ENCODE results near the gene FZR1.
"Not testable (repeated sequence)": the region's sequence is repeated elsewhere in the genome, so short reads cannot be mapped to it uniquely, and the experiment has no call there.

FZR1 gene

GRCh38 chr19:3494559-3494958, 11.6 kb upstream of the FZR1 start:
- DNase-seq (ENCODE audit: low read depth, low spot score): no peak

DNA sequence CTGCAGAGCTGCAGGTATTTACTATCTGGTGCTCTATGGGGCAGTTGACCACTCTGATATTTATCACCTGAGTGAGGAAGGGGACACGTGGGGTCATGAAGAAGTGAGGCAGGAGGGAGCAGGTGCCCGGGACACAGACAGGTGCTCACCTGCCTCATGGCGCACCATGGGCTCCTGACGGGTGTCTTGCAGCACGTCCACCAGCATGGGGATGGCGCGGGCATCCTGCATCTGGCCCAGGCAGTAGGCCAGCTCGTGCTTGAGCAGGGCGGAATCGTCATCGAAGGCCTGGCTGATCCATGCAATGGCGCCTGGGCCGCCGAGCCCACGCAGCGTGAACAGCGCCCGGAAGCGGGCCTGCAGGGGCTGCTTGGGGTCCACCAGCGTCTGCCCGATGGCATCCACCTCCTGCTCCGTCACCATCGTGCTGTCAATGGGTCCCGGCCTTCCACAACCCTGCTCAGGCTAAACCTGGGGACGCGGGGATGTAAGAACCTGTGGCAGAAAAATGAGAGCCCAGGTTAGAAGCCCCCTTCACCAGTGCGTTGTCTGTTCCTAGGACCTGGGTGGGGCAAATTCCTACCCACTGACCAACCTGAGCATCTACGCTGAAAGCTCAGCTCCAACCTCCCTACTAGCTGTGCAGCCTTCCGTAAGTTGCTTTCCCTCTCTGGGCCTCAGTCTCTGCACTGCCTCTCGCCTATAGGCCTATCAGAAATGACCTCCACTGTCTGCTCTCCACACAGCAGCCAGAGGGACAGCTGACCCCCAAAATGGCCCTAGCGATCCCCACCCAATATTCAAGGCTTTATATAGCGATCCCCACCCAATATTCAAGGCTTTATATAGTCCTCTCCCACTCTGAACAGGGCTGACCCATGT, 9.5 kb upstream of the FZR1 start:
- no peak for DNase-seq (ENCODE audit: low read depth, low spot score)

- no peak for DNase-seq (ENCODE audit: low read depth, low spot score)
These were observed 8.2 kb upstream of the FZR1 start for GRCh38 chr19:3497757-3498520.

DNA sequence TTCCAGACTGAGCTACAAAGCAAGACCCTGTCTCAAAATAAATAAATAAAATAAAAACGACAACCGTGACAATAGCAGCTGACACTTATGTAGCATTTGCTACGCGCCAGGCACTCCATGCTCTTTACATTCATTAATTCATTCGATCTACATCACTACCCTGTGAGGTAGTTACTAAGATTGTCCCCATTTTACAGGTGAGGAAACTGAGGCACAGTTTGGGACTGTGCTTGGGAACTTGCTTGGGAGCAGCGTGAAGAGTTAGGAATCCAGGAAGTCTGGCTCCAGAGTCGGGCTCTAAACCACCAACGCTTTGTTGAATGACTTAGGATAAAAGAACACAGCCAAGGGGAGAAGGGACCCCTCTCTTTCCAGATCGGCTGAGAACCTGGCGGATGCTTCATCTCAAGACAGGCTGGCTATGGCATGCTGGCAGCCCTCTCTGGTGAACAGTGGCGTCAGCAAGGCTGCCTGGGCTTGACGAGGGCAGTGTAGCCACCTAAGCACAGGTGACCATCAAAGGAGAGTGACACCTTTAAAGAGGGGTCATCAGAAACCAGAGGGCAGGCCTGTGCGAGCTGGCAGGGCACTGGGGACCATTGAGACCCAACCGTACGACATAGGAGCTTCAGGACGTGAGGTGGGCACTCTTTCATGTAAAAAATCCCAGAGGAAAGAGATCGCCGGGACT, 6.2 kb upstream of the FZR1 start:
- no peak for DNase-seq (ENCODE audit: low read depth, low spot score)

DNA sequence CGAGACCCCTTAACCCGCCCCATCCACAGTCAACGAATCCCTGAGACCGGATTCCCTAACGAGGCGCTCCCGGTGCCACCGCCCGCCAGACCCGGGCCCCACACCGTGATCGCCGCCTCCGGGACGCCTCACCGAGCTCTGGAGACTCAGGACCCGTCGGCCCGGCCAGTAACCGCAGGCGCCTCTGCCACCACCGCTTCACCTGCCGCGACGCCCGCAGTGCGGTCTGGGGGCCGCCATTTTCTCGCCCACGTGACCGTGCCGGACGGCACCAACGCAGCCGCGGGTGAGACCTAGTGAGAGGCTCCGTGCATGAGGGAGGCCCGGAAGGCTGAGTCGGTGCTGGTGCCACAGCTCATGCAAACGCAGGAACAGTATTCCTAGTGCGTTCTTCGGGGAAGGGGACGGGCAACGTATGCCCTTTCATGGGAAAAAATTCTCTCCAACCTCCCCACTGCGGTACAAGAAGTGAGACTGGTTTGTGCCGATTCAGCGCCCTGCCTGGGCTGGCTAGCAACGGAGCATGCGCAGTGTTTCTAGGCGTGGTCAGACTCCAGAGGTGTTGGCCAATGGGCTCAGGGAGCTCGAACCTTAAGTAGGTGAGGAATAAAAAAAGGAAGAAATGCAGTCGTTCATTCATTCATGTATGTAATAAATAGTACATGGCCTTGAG, 5.5 kb upstream of the FZR1 start, which contains the start of gene DOHH:
TSS of gene DOHH (minus strand) at position 246 of the 673 bp plus-strand sequence. CDS start 3,860 bp downstream, outside the sequence.
- peak; percentile 99 for DNase-seq (ENCODE audit: low read depth, low spot score)

DNA sequence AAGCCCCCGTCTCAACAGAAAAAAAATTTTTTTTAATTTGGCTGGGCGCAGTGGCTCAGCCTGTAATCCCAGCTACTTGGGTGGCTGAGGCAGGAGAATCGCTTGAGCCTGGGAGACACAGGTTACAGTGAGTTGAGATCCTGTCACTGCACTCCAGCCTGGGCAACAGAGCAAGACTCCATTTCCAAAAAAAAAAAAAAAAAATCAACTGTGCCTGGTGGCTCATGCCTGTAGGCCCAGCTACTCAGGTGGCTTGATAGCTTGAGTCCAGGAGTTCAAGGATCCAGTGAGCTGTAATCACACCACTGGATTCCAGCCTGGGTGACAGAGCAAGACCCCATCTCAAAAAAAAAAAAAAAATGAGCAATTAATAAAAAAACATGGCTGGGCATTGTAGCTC, 4.3 kb upstream of the FZR1 start:
- no peak for DNase-seq (ENCODE audit: low read depth, low spot score)

GRCh38 chr19:3503036-3503572, 3.0 kb upstream of the FZR1 start:
- DNase-seq (ENCODE audit: low read depth, low spot score): no peak

DNA sequence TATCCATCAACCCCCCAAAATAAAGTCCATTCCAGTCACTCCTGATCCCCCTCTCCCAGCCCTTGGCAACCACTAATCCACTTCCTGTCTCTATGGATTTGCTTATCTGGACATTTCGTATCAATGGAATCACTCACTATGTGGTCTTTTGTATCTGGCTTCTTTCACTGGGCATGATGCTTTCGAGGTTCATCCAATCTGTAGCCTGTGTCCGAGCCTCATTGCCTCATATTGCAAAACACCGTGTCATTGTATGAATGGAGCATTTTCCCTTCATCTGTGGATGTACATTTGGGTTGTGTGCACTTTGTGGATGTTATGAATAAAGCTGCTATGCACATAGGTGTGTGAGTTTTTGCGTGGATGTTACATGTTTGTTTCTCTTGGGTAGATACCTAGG, 1.4 kb upstream of the FZR1 start:
- DNase-seq (ENCODE audit: low read depth, low spot score): no peak

DNA sequence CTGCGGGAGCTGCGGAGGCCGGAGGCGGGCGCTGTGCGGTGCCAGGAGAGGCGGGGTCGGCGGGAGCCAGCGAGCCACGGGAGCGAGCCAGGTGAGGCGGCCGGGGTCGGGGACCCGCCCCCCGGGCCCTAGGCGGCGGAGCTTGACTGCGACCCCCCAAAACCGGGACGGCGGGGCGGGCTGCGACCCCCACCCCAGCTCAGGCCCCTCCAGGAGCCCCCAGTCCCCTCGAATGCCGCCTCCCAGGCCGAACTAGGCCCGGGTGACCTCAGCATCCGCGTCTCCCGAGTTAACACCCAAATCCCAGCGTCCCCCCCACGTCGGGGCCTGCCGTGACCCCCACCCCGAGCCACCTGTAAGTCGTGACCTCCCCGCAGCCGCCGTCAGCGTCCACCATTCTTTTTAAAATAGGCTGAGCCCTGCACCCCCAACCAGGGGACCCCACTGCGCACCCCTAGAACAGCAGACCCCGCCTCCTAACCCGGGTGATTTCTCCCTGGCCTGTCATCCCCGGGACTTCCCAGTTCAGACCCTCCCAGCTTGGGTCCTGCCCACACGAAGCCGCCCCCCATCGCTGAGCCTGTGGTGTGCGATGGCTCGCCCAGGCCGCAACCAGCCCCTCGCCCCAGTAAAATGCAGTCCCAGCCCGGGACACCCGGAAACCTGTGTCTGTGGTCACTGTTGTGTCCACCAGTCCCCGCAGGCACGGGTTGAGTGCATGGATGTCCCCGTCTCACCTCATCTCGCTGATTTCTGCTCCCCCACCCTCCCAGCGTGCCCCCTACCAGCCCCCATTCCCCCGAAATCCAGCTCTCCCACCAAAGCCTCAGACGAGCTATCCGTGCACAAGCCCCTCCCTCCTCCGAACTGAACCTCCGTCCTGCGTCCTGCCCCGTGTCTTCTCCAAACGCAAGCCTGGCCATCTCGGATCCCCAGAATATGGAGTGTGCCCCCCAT, 551 bp downstream of the FZR1 start:
- DNase-seq (ENCODE audit: low read depth, low spot score): peak; percentile 41

DNA sequence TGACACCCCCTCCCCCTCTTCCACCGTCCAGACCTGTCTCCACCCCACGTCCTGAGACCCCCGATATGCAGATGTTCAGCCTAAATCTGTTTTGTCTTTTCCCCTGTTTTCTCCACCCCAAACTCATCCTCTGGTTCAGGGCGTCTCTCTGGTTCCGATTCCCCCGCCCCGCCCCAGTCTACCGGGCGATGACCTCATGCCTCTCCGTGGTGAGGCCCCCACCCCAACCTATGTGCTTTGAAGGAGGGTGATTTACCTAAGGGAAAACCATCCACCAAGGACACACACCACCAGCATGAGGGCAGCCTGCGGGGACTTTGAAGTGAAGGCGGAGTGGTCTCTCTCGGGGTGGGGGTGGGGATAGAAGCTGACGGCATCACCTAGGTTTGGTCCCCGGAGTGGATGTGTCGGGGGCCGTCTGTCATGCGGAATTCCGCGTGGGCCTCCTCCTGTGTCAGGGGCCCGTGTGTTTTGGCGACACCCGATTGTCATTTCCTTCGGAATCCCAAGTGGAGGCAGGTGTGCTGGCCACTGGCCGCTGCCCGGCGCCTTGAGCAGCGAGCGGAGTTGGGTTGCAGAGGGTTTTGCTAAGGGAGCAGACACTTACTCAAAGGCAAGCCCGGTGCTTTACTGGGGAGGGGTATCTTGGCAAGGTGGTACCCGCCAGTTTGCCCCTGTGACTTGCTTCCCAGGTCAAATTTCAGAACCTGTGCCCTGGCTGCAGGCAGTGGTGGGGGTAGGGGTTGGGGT, 1.4 kb downstream of the FZR1 start:
- DNase-seq (ENCODE audit: low read depth, low spot score): peak; percentile 53

DNA sequence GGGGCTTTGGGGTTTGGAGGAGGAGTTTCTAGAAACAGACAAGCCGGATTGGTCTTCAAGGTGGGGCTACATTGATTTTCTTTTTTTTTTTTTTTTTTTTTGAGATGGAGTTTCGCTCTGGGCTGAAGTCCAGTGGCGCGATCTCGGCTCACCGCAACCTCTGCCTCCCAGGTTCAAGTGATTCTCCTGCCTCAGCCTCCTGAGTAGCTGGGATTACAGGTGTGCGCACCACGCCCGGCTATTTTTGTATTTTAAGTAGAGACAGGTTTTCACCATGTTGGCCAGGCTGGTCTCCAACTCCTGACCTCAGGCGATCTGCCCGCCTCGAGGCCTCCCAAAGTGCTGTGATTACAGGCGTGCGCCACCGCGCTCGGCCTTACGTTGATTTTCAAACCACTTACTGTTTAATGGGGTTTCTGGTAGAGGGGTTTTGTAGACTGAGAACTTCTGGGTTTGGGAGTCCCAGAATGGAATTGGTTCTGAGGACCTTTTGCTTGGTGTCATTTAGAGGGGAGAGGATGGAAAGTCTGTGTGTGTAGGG, 2.1 kb downstream of the FZR1 start:
- DNase-seq (ENCODE audit: low read depth, low spot score): not testable (repeated sequence)

- peak; percentile 55 for DNase-seq (ENCODE audit: low read depth, low spot score)
These were observed 2.8 kb downstream of the FZR1 start for GRCh38 chr19:3508771-3509535.

DNA sequence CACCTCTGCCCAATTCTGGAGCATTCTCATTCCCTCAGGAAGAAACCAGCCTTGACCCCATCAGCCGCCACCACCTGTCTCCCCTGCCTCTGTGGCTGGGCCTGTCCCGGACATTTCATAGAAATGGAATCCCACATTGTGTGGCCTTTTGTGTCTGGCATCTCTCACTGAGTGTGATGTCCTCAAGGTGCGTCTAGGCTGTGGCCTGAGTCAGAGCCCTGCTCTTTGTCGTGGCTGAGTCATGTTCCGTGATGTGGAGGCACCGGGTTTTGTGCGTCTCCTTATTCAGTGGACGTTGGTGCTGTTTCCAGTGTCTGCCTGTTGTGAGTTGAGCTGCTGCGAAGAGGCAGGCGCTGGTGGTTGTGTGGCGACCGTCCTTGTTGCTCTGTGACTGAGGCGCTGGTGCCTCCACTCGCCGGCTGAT, 3.5 kb downstream of the FZR1 start:
- DNase-seq (ENCODE audit: low read depth, low spot score): peak; percentile 92

GRCh38 chr19:3510727-3511126, 4.6 kb downstream of the FZR1 start:
- DNase-seq (ENCODE audit: low read depth, low spot score): no peak

DNA sequence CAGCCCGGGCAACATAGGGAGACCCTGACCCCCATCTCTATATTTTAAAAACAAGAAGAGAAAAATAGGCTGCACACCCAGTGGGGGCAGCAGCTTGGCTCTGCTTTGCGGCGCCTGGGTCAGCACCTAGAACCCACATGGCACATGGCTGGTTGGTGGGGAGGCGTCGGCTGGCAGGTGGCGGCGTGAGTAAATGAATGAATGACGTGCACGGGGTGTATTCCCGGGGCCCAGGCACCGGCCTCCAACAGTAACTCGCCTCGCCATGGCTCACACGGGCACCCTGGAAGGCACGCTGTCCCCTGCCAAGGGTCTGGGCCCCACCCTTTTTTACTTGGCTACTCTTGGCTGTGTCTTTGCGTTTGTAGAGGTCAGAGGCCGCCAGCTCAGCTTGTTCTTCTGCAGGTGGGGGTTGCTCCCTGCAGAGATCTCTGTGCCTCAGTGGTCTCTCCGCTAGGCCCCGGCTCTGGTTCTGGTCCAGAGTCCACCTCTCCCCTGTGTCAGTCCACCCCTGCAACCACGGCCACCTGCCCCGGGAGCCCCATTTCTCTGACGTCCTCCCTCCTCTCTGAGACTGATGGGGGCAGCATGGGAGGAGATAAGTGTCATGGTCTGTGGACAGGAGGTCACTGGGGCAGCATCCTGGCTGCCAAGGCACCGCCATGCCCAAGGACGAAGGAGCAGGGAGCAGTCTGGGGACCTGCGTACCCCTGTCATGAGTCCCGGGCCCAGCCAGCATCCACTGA, 5.6 kb downstream of the FZR1 start:
- no peak for DNase-seq (ENCODE audit: low read depth, low spot score)

GRCh38 chr19:3512562-3513228, 6.6 kb downstream of the FZR1 start:
- no peak for DNase-seq (ENCODE audit: low read depth, low spot score)
